OCI-LY7 (cell line): ENCODE data around the gene FLT3. TPM values are rescaled to one million over a fixed set of nuclear protein-coding genes. Genes with fewer than 3 reads are reported as not detected.
"Not testable (repeated sequence)": the region's sequence is repeated elsewhere in the genome, so short reads cannot be mapped to it uniquely, and the experiment has no call there.

Experiments used
- BruUV-seq: library from RNA; stranded (reverse); fragments of 400-500 nt; replicated peaks from 2 replicates; lab custom pipeline; 2021; lab: Mats Ljungman, UMichigan
- CTCF ChIA-PET: fragments of 300-600 bp; sonication (Branson Sonifier 250); formaldehyde crosslinking; loops from one replicate; lab custom pipeline; 2022; ENCODE audit warnings: antibody characterized with exemption; ENCODE audit not compliant: unreplicated experiment; lab: Charles Lee
- POLR2A ChIA-PET: fragments of 300-600 bp; sonication (Branson Sonifier 250); formaldehyde crosslinking; loops from one replicate; lab custom pipeline; 2022; ENCODE audit warnings: antibody characterized with exemption; lab: Charles Lee
- DNase-seq: peaks from one replicate; pipeline ENCODE4 v3.0.0-alpha.2; 2015; ENCODE audit warnings: low spot score
- H2AFZ ChIP-seq: fragments of 200-600 bp; sonication (generic), shearing (Covaris generic); 2 replicates; pipeline ENCODE4 v1.6.1; 2014; ENCODE audit warnings: mild to moderate bottlenecking, antibody characterized with exemption, low read length, moderate library complexity
- H3K27ac ChIP-seq: fragments of 200-600 bp; sonication (generic); 2 replicates; pipeline ENCODE4 v1.5.1; 2014; ENCODE audit warnings: mixed run types, low read depth, mild to moderate bottlenecking, moderate library complexity, low read length, inconsistent platforms; ENCODE audit not compliant: poor library complexity, severe bottlenecking
- H3K36me3 ChIP-seq: fragments of 200-600 bp; sonication (generic); 2 replicates; pipeline ENCODE4 v1.6.1; 2014; ENCODE audit warnings: mild to moderate bottlenecking, antibody characterized with exemption, low read length, moderate library complexity, mixed read lengths; ENCODE audit not compliant: insufficient read depth
- H3K4me1 ChIP-seq: fragments of 200-600 bp; sonication (generic); 2 replicates; pipeline ENCODE4 v1.5.1; 2014; ENCODE audit warnings: mild to moderate bottlenecking, low read length; ENCODE audit not compliant: insufficient read depth, poor library complexity, severe bottlenecking
- H3K4me2 ChIP-seq: fragments of 200-600 bp; sonication (generic); 2 replicates; pipeline ENCODE4 v1.6.1; 2014; ENCODE audit warnings: mild to moderate bottlenecking, low read length
- H3K4me3 ChIP-seq: fragments of 200-600 bp; sonication (generic); 2 replicates; pipeline ENCODE4 v1.5.1; 2014; ENCODE audit warnings: mild to moderate bottlenecking, low read depth, low read length; ENCODE audit not compliant: poor library complexity, severe bottlenecking
- H3K79me2 ChIP-seq: fragments of 200-600 bp; sonication (generic); 2 replicates; pipeline ENCODE4 v1.6.1; 2016; ENCODE audit warnings: low read depth, mild to moderate bottlenecking, low read length, moderate library complexity, mixed read lengths; ENCODE audit not compliant: insufficient read depth
- H3K9me2 ChIP-seq: fragments of 200-600 bp; sonication (generic); 2 replicates; pipeline ENCODE4 v1.6.1; 2016; ENCODE audit warnings: mild to moderate bottlenecking, low read length, mixed read lengths; ENCODE audit not compliant: insufficient read depth
- H3K9me3 ChIP-seq: fragments of 200-600 bp; sonication (generic); 2 replicates; pipeline ENCODE4 v1.6.1; 2014; ENCODE audit warnings: mild to moderate bottlenecking, mixed run types, low read length, mixed read lengths
- H4K20me1 ChIP-seq: fragments of 200-600 bp; sonication (generic); 2 replicates; pipeline ENCODE4 v1.6.1; 2014; ENCODE audit warnings: mild to moderate bottlenecking, antibody characterized with exemption, low read length, moderate library complexity, mixed read lengths; ENCODE audit not compliant: insufficient read depth
- CTCF ChIP-seq: fragments of 200-600 bp; sonication (generic); conservative IDR thresholded peaks from 2 replicates; pipeline ENCODE4 v1.5.1; 2014; ENCODE audit warnings: mild to moderate bottlenecking, antibody characterized with exemption, low read length, moderate library complexity, mixed read lengths
- EZH2phosphoT487 ChIP-seq: fragments of 200-600 bp; sonication (generic); IDR thresholded peaks from 2 replicates; pipeline ENCODE4 v1.6.1; 2018; ENCODE audit warnings: low read depth, borderline replicate concordance, mild to moderate bottlenecking, mixed run types, antibody characterized with exemption, low read length, moderate library complexity, mixed read lengths
- intact Hi-C: fragments of 100-400 bp; cut with micrococcal nuclease; formaldehyde crosslinking; loops from one replicate; pipeline ENCODE4 v1.10.0; 2022; ENCODE audit not compliant: unreplicated experiment
- total RNA-seq, 2 experiments: library from RNA; depleted of rRNA in 1 of 2; stranded (reverse); fragments of >200 nt in 1 of 2; shearing (Covaris generic) in 1 of 2; gene quantifications; 2 replicates each; pipeline ENCODE4 v1.2.3, GENCODE V29; 2014 to 2022

FLT3 gene
- total RNA-seq, 2 experiments from 2014 or later: not detected

DNA sequence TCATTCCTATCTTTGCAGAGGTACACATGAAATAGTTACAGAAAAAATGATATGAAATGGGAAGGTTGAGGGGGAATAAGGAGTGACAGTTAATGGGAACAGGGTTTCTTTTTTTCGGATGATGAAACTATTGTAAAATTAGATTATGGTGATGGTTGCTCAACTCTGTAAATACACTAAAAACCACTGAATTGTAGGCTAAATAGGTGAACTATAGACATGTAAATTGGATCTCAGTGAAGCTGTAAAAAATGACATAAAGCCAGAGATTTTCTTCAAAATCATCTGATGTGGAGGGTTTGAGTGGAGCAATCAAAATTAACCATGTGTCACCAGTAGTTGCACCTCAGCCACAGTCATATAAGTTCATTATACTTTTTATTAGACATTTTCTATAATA, 6.6 kb upstream of the FLT3 start:
- POLR2A ChIA-PET: no interaction called here
- no peak for TF ChIP-seq EZH2phosphoT487
- TF ChIP-seq CTCF: no peak

DNA sequence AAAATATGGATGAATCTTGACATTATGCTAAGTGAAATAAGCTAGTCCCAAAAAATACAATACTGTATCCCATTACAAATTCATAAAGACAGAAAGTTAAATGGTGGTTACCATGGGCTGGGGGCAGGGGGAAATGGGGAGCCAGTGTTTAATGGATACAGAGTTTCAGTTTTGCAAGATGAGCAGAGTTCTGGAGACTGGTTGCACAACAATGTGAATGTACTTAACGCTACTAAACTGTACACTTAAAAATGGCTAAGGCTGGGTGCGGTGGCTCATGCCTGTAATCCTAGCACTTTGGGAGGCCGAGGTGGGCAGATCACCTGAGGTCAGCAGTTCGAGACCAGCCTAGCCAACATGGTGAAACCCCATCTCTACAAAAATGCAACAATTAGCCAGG, 1.5 kb upstream of the FLT3 start:
- BruUV-seq, H3K9me2 ChIP-seq, H3K9me3 ChIP-seq, H2AFZ ChIP-seq, H3K4me2 ChIP-seq, H3K4me3 ChIP-seq, intact Hi-C loops, H3K27ac ChIP-seq, H3K36me3 ChIP-seq, DNase-seq, H4K20me1 ChIP-seq, H3K4me1 ChIP-seq, CTCF ChIA-PET, H3K79me2 ChIP-seq: not testable (repeated sequence)
- POLR2A ChIA-PET: interaction anchor here (0.6 kb wide), 1 partner anchor 490 kb away, joined by 8 read pairs; no protein-coding TSS in a partner anchor

More for the DNA sequence above, 6.6 kb upstream of the FLT3 start:
- intact Hi-C loops: no loop called here
- H3K27ac ChIP-seq: no peak overlapping the region
- no peak overlapping the region for H2AFZ ChIP-seq
- BruUV-seq: no TSS peak
- no peaks in the 10 kb centered on the region for H3K9me3 ChIP-seq
- H3K4me3 ChIP-seq: no peak overlapping the region
- no peaks in the 10 kb centered on the region for H3K4me1 ChIP-seq
- no peak for DNase-seq
- H4K20me1 ChIP-seq: no peaks in the 10 kb centered on the region
- H3K9me2 ChIP-seq: no peaks in the 10 kb centered on the region
- H3K36me3 ChIP-seq: no peaks in the 10 kb centered on the region
- CTCF ChIA-PET: no interaction called here
- H3K79me2 ChIP-seq: no peaks in the 10 kb centered on the region
- H3K4me2 ChIP-seq: no peak overlapping the region

DNA sequence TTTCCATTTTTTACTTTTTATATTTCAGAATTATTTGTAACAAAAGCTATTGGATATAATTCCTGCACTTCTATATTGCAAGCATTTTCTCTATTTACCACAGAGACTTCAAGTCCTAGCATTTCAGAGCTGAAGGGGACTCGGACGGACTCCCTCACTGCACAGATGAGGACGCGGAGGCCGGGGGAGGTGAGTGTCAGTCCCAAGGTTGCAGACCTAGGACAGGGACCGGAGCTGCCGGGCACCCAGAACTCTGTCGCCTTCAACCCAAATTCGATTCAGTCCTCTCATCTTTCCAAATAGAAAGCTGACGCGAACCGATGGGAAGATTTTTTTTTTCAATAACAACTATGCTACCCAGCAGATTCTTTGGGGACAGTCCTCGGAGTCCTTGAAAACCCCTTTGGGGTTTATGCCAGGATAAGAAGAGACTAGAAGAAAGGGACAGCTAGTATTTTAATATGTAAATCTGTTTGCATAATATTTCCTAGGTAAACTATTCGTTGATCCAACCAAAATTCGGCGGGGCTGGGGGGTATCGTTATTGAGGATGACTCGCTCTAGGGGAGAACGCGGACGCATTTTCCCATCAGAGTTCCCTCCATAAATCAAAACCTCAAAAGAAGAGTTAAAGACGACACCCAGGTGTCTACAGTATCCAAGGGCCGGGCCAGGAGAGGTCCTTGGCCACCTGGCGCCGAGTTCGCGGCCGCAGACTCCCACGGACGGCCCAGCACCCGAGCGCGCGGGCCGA, 803 bp downstream of the FLT3 start:
- Histone ChIP-seq H3K9me2 (no peaks in the 10 kb centered on the region), H2AFZ (no peak overlapping the region), H3K4me2 (no peak overlapping the region), H3K27ac (no peak overlapping the region), H4K20me1 (no peaks in the 10 kb centered on the region), H3K79me2 (no peaks in the 10 kb centered on the region), H3K36me3 (no peaks in the 10 kb centered on the region), H3K4me3 (no peak overlapping the region), H3K9me3 (no peaks in the 10 kb centered on the region), H3K4me1 (no peaks in the 10 kb centered on the region)
- BruUV-seq: no TSS peak
- intact Hi-C loops: no loop called here
- TF ChIP-seq CTCF (no peak), EZH2phosphoT487 (no peak)
- no peak for DNase-seq
- ChIA-PET CTCF (no interaction called here), POLR2A (interaction anchor here (0.7 to 1.0 kb wide), 3 partner anchors 16 to 432 kb away, joined by 3 read pairs; no protein-coding TSS in a partner anchor)
